T47D (cell line): ENCODE measurements around the gene ALG10B.
"Not testable (repeated sequence)": the region's sequence is repeated elsewhere in the genome, so short reads cannot be mapped to it uniquely, and the experiment has no call there.

Source experiments
- DNase-seq, 2 experiments: peaks; one replicate each; pipeline versions ENCODE4 v3.0.0 to v3.0.0-alpha.2; 2011 to 2012; ENCODE audit warnings: low read depth in 1 of 2, low spot score in 1 of 2
- JUND ChIP-seq: IDR thresholded peaks from 2 replicates; pipeline ENCODE4 v1.6.1; 2012; ENCODE audit warnings: low read depth
- in situ Hi-C: cut with HindIII; loops from 2 replicates; pipeline ENCODE4 v1.10.0; 2016; ENCODE audit warnings: low sequenced_read_pairs, low pct_unique_long_range_greater_than_20kb

Gene ALG10B

GRCh38 chr12:38316391-38317129, at the start of gene ALG10B:
ALG10B (plus strand) TSS chr12:38316774; CDS start chr12:38316894, 120 bp downstream.
- in situ Hi-C loops, result no loop called here
- peak; percentile 66 to 99 for DNase-seq
- 0 out of 2 replicates have a peak, but pooled peaks have one; percentile 6 for TF ChIP-seq JUND

GRCh38 chr12:38268612-38269011, 48.0 kb upstream of the ALG10B start:
- in situ Hi-C loops, result no loop called here
- DNase-seq, result no peak
- no peak for TF ChIP-seq JUND

- in situ Hi-C loops, result no loop called here
- TF ChIP-seq JUND, result no peak
- no peak for DNase-seq
Measured at GRCh38 chr12:38269897-38270296, 46.7 kb upstream of the ALG10B start.

- no peak for TF ChIP-seq JUND
- no peak for DNase-seq
- in situ Hi-C loops, result no loop called here
Measured at GRCh38 chr12:38279756-38280155, 36.8 kb upstream of the ALG10B start.

- in situ Hi-C loops, result no loop called here
- peak in 1 of 2 experiments; percentile 50 for DNase-seq
- TF ChIP-seq JUND, result no peak
Measured at GRCh38 chr12:38282886-38283285, 33.7 kb upstream of the ALG10B start.

GRCh38 chr12:38289396-38289795, 27.2 kb upstream of the ALG10B start:
- no peak for TF ChIP-seq JUND
- no peak for DNase-seq
- in situ Hi-C loops, result no loop called here

- peak in 1 of 2 experiments; percentile 37 for DNase-seq
- in situ Hi-C loops, result no loop called here
- no peak for TF ChIP-seq JUND
Measured at GRCh38 chr12:38291160-38291559, 25.4 kb upstream of the ALG10B start.

GRCh38 chr12:38302972-38303371, 13.6 kb upstream of the ALG10B start:
- DNase-seq, in situ Hi-C loops: not testable (repeated sequence)

GRCh38 chr12:38321966-38322365, 5.4 kb downstream of the ALG10B start:
- in situ Hi-C loops, DNase-seq: not testable (repeated sequence)

GRCh38 chr12:38324912-38325311, 8.3 kb downstream of the ALG10B start:
- in situ Hi-C loops, result no loop called here
- TF ChIP-seq JUND, result no peak
- no peak for DNase-seq

- TF ChIP-seq JUND, result no peak
- in situ Hi-C loops, result no loop called here
- no peak for DNase-seq
Measured at GRCh38 chr12:38327356-38327755, 10.8 kb downstream of the ALG10B start.

- DNase-seq, result peak; percentile 9 to 60
- no peak for TF ChIP-seq JUND
- in situ Hi-C loops, result no loop called here
Measured at GRCh38 chr12:38328306-38328895, 11.8 kb downstream of the ALG10B start.

GRCh38 chr12:38330414-38330813, 13.8 kb downstream of the ALG10B start:
- DNase-seq, in situ Hi-C loops: not testable (repeated sequence)
